Astrocyte (in vitro differentiated cells and primary cell): ENCODE results near the gene ZNF334. TPM values are rescaled to one million over a fixed set of nuclear protein-coding genes. Genes with fewer than 3 reads are reported as not detected.

Experiments
- DNase-seq: peaks from one replicate; pipeline ENCODE4 v3.0.0-alpha.2; 2010; ENCODE audit warnings: low read depth
- FAIRE-seq: peaks from 2 replicates; lab custom pipeline; 2011; peaks lifted over from hg19 to GRCh38; lab: Jason Lieb, UNC
- H2AFZ ChIP-seq: 2 replicates; pipeline ENCODE4 v1.6.0; 2012; ENCODE audit warnings: low read depth, low read length, inconsistent platforms
- H3K27ac ChIP-seq: 2 replicates; pipeline ENCODE4 v1.5.1; 2011; ENCODE audit warnings: low read depth, low read length, inconsistent platforms
- H3K27me3 ChIP-seq: 2 replicates; pipeline ENCODE4 v1.6.0; 2011; ENCODE audit warnings: low read length, inconsistent platforms; ENCODE audit not compliant: insufficient read depth
- H3K36me3 ChIP-seq: 2 replicates; pipeline ENCODE4 v1.5.1; 2011; ENCODE audit warnings: low read length, inconsistent platforms; ENCODE audit not compliant: insufficient read depth
- H3K4me1 ChIP-seq: 2 replicates; pipeline ENCODE4 v1.5.1; 2011; ENCODE audit warnings: low read length, inconsistent platforms; ENCODE audit not compliant: insufficient read depth
- H3K4me2 ChIP-seq: 2 replicates; pipeline ENCODE4 v1.6.0; 2012; ENCODE audit warnings: low read length, inconsistent platforms
- H3K4me3 ChIP-seq: 2 replicates; pipeline ENCODE4 v1.5.1; 2011; ENCODE audit warnings: low read depth, mild to moderate bottlenecking, low read length, inconsistent platforms; ENCODE audit not compliant: insufficient read depth
- H3K79me2 ChIP-seq: 2 replicates; pipeline ENCODE4 v1.6.0; 2012; ENCODE audit warnings: mild to moderate bottlenecking, low read length, inconsistent platforms; ENCODE audit not compliant: insufficient read depth
- H3K9ac ChIP-seq: 2 replicates; pipeline ENCODE4 v1.6.0; 2012; ENCODE audit warnings: mild to moderate bottlenecking, low read length, inconsistent platforms
- H3K9me3 ChIP-seq: 2 replicates; pipeline ENCODE4 v1.5.1; 2012; ENCODE audit warnings: low read depth, mild to moderate bottlenecking, low read length, inconsistent platforms; ENCODE audit not compliant: insufficient read depth
- H4K20me1 ChIP-seq: 2 replicates; pipeline ENCODE4 v1.6.0; 2012; ENCODE audit warnings: low read length, inconsistent platforms; ENCODE audit not compliant: insufficient read depth
- H3K27ac Mint-ChIP-seq: one replicate; pipeline ENCODE4 v1.8.0; 2021; ENCODE audit warnings: mild to moderate bottlenecking, mixed read lengths; ENCODE audit not compliant: unreplicated experiment
- H3K27me3 Mint-ChIP-seq: one replicate; pipeline ENCODE4 v1.8.0; 2021; ENCODE audit warnings: low read depth, mixed read lengths; ENCODE audit not compliant: unreplicated experiment
- H3K36me3 Mint-ChIP-seq: one replicate; pipeline ENCODE4 v1.8.0; 2021; ENCODE audit warnings: low read depth, mixed read lengths; ENCODE audit not compliant: unreplicated experiment
- H3K4me1 Mint-ChIP-seq: one replicate; pipeline ENCODE4 v1.8.0; 2021; ENCODE audit warnings: low read depth, mixed read lengths; ENCODE audit not compliant: unreplicated experiment
- H3K4me3 Mint-ChIP-seq: one replicate; pipeline ENCODE4 v1.8.0; 2021; ENCODE audit warnings: mild to moderate bottlenecking, moderate library complexity, mixed read lengths; ENCODE audit not compliant: unreplicated experiment
- H3K9me3 Mint-ChIP-seq: one replicate; pipeline ENCODE4 v1.8.0; 2021; ENCODE audit warnings: mild to moderate bottlenecking, mixed read lengths; ENCODE audit not compliant: unreplicated experiment
- CTCF ChIP-seq: IDR thresholded peaks from 2 replicates; pipeline ENCODE4 v1.5.1; 2011; ENCODE audit warnings: low read depth, mild to moderate bottlenecking, inconsistent platforms, low read length, moderate library complexity; ENCODE audit not compliant: insufficient read depth
- EZH2 ChIP-seq: IDR thresholded peaks from 2 replicates; pipeline ENCODE4 v1.6.1; 2012; ENCODE audit warnings: mild to moderate bottlenecking, low read length, inconsistent platforms; ENCODE audit not compliant: insufficient read depth
- total RNA-seq: library from RNA; stranded (reverse); gene quantifications from 2 replicates; pipeline ENCODE4 v1.2.1, GENCODE V29; 2021

ZNF334 gene
- total RNA-seq, 1 donor from 2014 or later, result 9.3 TPM

GRCh38 chr20:46519471-46520068 lies 6.2 kb upstream of the ZNF334 start:
- no peak overlapping the region for H3K4me2 ChIP-seq
- no peaks in the 10 kb centered on the region for H3K4me1 Mint-ChIP-seq
- H4K20me1 ChIP-seq, result no peaks in the 10 kb centered on the region
- no peak overlapping the region for H2AFZ ChIP-seq
- no peaks in the 10 kb centered on the region for H3K9me3 ChIP-seq
- no peaks in the 10 kb centered on the region for H3K4me1 ChIP-seq
- no peak overlapping the region for H3K4me3 ChIP-seq
- peaks cover 2% of the 10 kb centered on the region for H3K27me3 ChIP-seq
- no peak overlapping the region for H3K27ac Mint-ChIP-seq
- H3K79me2 ChIP-seq, result no peaks in the 10 kb centered on the region
- no peaks in the 10 kb centered on the region for H3K9me3 Mint-ChIP-seq
- no peak for DNase-seq
- no peak overlapping the region for H3K9ac ChIP-seq
- H3K36me3 Mint-ChIP-seq, result no peaks in the 10 kb centered on the region
- TF ChIP-seq CTCF (no peak), EZH2 (no peak)
- no peaks in the 10 kb centered on the region for H3K36me3 ChIP-seq
- no peak overlapping the region for H3K4me3 Mint-ChIP-seq
- H3K27ac ChIP-seq, result no peak overlapping the region
- FAIRE-seq, result no peak
- peaks cover 12% of the 10 kb centered on the region for H3K27me3 Mint-ChIP-seq

- no peak overlapping the region for H3K4me3 Mint-ChIP-seq
- TF ChIP-seq CTCF, result no peak
- TF ChIP-seq EZH2, result no peak
- H2AFZ ChIP-seq, result no peak overlapping the region
- no peak overlapping the region for H3K4me3 ChIP-seq
- H3K27ac ChIP-seq, result no peak overlapping the region
- H3K36me3 ChIP-seq, result no peaks in the 10 kb centered on the region
- no peak overlapping the region for H3K4me2 ChIP-seq
- H3K9me3 ChIP-seq, result peaks cover 2% of the 10 kb centered on the region
- no peak overlapping the region for H3K27ac Mint-ChIP-seq
- H3K4me1 Mint-ChIP-seq, result peaks cover 2% of the 10 kb centered on the region
- FAIRE-seq (no peak), DNase-seq (no peak)
- H3K27me3 ChIP-seq, result no peaks in the 10 kb centered on the region
- H3K9me3 Mint-ChIP-seq, result peaks cover 16% of the 10 kb centered on the region
- H3K79me2 ChIP-seq, result no peaks in the 10 kb centered on the region
- peaks cover 7% of the 10 kb centered on the region for H3K4me1 ChIP-seq
- H3K27me3 Mint-ChIP-seq, result no peaks in the 10 kb centered on the region
- no peak overlapping the region for H3K9ac ChIP-seq
- peaks cover 19% of the 10 kb centered on the region for H3K36me3 Mint-ChIP-seq
- H4K20me1 ChIP-seq, result no peaks in the 10 kb centered on the region
Measured at GRCh38 chr20:46509523-46509922, 3.8 kb downstream of the ZNF334 start.

GRCh38 chr20:46507760-46508407 lies 5.5 kb downstream of the ZNF334 start:
- DNase-seq, result no peak
- H3K9me3 Mint-ChIP-seq, result peaks cover 32% of the 10 kb centered on the region
- Histone ChIP-seq H2AFZ (no peak overlapping the region), H3K9me3 (peaks cover 16% of the 10 kb centered on the region), H3K27me3 (no peaks in the 10 kb centered on the region), H3K79me2 (no peaks in the 10 kb centered on the region), H3K4me2 (no peak overlapping the region), H4K20me1 (no peaks in the 10 kb centered on the region), H3K4me1 (peaks cover 2% of the 10 kb centered on the region), H3K4me3 (no peak overlapping the region), H3K9ac (no peak overlapping the region), H3K36me3 (peaks cover 4% of the 10 kb centered on the region), H3K27ac (no peak overlapping the region)
- peaks cover 36% of the 10 kb centered on the region for H3K36me3 Mint-ChIP-seq
- no peak for TF ChIP-seq EZH2
- TF ChIP-seq CTCF, result no peak
- H3K27ac Mint-ChIP-seq, result no peak overlapping the region
- H3K4me3 Mint-ChIP-seq, result no peak overlapping the region
- no peak for FAIRE-seq
- H3K27me3 Mint-ChIP-seq, result no peaks in the 10 kb centered on the region
- H3K4me1 Mint-ChIP-seq, result peaks cover 2% of the 10 kb centered on the region
